ENCODE results near the gene FBXO3. TPM values are rescaled to one million over a fixed set of nuclear protein-coding genes. Genes with fewer than 3 reads are reported as not detected.

Gene FBXO3
- total RNA-seq, 1 experiment from 2014 or later: 29.6 TPM

DNA sequence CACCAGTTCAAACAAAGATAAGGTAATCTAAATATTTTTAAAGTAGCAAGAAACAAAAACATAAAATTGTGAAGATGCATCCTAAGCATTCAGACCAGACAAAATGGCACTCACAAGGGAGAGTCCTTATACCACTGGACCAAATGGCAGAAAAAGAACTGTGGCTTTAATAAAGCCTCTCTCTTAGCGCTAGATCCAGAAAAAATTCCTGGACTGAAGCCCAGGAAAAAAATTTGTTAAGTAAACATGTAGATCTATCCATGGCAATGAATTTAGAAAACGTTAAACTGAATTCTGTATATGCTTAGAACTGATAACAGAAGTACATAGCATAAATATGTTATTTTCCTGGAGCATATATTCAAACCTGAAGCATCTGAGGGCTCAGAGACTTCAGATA, 26.3 kb downstream of the FBXO3 start:
- Mint-ChIP-seq H3K4me3 (ENCODE audit: unreplicated experiment) (no peak overlapping the region), H3K27me3 (ENCODE audit: insufficient read depth, unreplicated experiment) (no peaks in the 10 kb centered on the region), H3K4me1 (ENCODE audit: low read depth, unreplicated experiment) (peaks cover 6% of the 10 kb centered on the region), H3K9me3 (ENCODE audit: unreplicated experiment) (no peaks in the 10 kb centered on the region), H3K27ac (ENCODE audit: unreplicated experiment) (no peak overlapping the region), H3K36me3 (ENCODE audit: insufficient read depth, unreplicated experiment) (no peaks in the 10 kb centered on the region)
- intact Hi-C loops (cut with micrococcal nuclease; ENCODE audit: unreplicated experiment): no loop called here
- Histone ChIP-seq H3K36me3 (ENCODE audit: control insufficient read depth, insufficient read depth, low read length) (peaks cover 3% of the 10 kb centered on the region; the same call in 1 of the 2 replicates), H3K4me3 (ENCODE audit: low read depth, low read length) (no peak overlapping the region), H3K27me3 (replicated peaks; ENCODE audit: control insufficient read depth, insufficient read depth, low read length) (no peaks in the 10 kb centered on the region), H3K4me1 (no peaks in the 10 kb centered on the region), H3K9me3 (no peaks in the 10 kb centered on the region)
- ChIA-PET POLR2A (no interaction called here), CTCF (no interaction called here)
- TF ChIP-seq, protein P1, sequence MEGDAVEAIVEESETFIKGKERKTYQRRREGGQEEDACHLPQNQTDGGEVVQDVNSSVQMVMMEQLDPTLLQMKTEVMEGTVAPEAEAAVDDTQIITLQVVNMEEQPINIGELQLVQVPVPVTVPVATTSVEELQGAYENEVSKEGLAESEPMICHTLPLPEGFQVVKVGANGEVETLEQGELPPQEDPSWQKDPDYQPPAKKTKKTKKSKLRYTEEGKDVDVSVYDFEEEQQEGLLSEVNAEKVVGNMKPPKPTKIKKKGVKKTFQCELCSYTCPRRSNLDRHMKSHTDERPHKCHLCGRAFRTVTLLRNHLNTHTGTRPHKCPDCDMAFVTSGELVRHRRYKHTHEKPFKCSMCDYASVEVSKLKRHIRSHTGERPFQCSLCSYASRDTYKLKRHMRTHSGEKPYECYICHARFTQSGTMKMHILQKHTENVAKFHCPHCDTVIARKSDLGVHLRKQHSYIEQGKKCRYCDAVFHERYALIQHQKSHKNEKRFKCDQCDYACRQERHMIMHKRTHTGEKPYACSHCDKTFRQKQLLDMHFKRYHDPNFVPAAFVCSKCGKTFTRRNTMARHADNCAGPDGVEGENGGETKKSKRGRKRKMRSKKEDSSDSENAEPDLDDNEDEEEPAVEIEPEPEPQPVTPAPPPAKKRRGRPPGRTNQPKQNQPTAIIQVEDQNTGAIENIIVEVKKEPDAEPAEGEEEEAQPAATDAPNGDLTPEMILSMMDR (IDR thresholded peaks at IDR 0.05; ENCODE audit: insufficient read depth in 1 of 2, low read depth in 1 of 2, low read length in 1 of 2, severe bottlenecking in 1 of 2, unreplicated experiment in 1 of 2): no peak
- no TSS peak for BruUV-seq (replicated peaks)
- DNase-seq: no peak

DNA sequence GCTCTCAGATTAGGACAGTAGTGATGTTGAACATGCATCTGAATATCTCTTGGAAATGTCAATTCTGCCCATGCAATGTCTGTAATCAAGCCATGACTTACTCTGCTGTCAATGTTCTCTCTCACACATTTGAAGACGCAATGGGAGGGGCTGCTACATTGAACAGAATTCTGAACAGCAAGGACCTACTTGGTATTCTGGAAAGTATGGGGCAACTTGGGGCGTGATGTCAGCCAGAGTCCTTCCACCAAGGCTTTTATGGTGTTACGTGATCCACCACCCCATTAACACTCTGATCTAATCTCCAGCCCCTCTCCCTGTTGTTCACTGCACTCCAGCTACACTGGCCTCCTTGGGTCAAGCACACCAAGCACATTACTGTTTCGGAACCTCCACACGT, 31.0 kb downstream of the FBXO3 start:
- H3K27ac Mint-ChIP-seq (ENCODE audit: unreplicated experiment): no peak overlapping the region
- no peak overlapping the region for H3K4me3 Mint-ChIP-seq (ENCODE audit: unreplicated experiment)

DNA sequence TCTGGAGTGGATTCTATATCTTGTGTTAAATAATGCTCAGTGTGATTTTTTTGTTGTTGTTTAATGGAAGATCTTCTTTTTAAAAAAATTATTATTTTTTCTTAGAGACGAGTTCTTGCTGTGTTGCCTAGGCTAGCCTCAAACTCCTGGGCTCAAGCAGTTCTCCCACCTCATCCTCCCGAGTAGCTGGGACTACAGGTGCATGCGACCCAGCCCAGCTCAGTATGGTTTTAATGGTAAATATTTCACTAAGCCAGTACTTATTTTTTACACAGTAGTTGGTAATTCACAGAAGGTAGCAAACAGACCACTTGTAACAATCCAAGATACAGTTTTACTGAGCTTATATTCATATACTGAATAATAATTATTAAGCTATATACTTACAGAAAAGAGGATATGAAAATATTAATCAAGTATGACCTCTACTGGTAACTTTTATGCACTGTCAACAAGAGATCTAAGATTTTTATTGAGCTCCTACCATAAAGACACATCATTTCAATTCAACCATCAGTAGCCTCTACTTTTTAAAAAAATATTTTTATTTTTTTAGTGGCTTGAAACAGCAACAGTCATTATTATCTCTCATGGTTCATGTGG, 32.0 kb downstream of the FBXO3 start:
- Histone ChIP-seq H3K9me3 (no peaks in the 10 kb centered on the region), H3K27me3 (replicated peaks; ENCODE audit: control insufficient read depth, insufficient read depth, low read length) (no peaks in the 10 kb centered on the region), H3K36me3 (ENCODE audit: control insufficient read depth, insufficient read depth, low read length) (peaks cover 3% of the 10 kb centered on the region; the same call in 1 of the 2 replicates), H3K4me1 (peaks cover under 1% of the 10 kb centered on the region), H3K4me3 (ENCODE audit: low read depth, low read length) (no peak overlapping the region)
- H3K27me3 Mint-ChIP-seq (ENCODE audit: insufficient read depth, unreplicated experiment): no peaks in the 10 kb centered on the region
- no TSS peak for BruUV-seq (replicated peaks)
- ChIA-PET CTCF (interaction anchor here (0.6 to 1.7 kb wide), 11 partner anchors 24 to 380 kb away, joined by 3 to 37 read pairs (median 5); partner anchors contain the start of gene C11orf91), POLR2A (no interaction called here)
- no peak overlapping the region for H3K27ac Mint-ChIP-seq (ENCODE audit: unreplicated experiment)
- H3K4me3 Mint-ChIP-seq (ENCODE audit: unreplicated experiment): no peak overlapping the region
- peaks cover 12% of the 10 kb centered on the region for H3K4me1 Mint-ChIP-seq (ENCODE audit: low read depth, unreplicated experiment)
- TF ChIP-seq, protein P1 (IDR thresholded peaks at IDR 0.05; ENCODE audit: insufficient read depth in 1 of 2, low read depth in 1 of 2, low read length in 1 of 2, severe bottlenecking in 1 of 2, unreplicated experiment in 1 of 2): peak; percentile 16 to 41
- no peak for DNase-seq
- H3K36me3 Mint-ChIP-seq (ENCODE audit: insufficient read depth, unreplicated experiment): no peaks in the 10 kb centered on the region
- no peaks in the 10 kb centered on the region for H3K9me3 Mint-ChIP-seq (ENCODE audit: unreplicated experiment)
- intact Hi-C loops (cut with micrococcal nuclease; ENCODE audit: unreplicated experiment): loop anchor here (2.0 kb wide), 1 partner anchor 200 kb away; no protein-coding TSS in a partner anchor

More for the DNA sequence above, 31.0 kb downstream of the FBXO3 start:
- ChIA-PET CTCF (interaction anchor here (1.2 to 1.7 kb wide), 2 partner anchors 27 to 86 kb away, joined by 3 to 37 read pairs; no protein-coding TSS in a partner anchor), POLR2A (no interaction called here)
- H3K27me3 ChIP-seq (replicated peaks; ENCODE audit: control insufficient read depth, insufficient read depth, low read length): no peaks in the 10 kb centered on the region
- H3K9me3 Mint-ChIP-seq (ENCODE audit: unreplicated experiment): no peaks in the 10 kb centered on the region
- DNase-seq: no peak
- H3K4me1 ChIP-seq: no peaks in the 10 kb centered on the region
- peaks cover 6% of the 10 kb centered on the region for H3K4me1 Mint-ChIP-seq (ENCODE audit: low read depth, unreplicated experiment)
- intact Hi-C loops (cut with micrococcal nuclease; ENCODE audit: unreplicated experiment): loop anchor here (2.0 kb wide), 1 partner anchor 200 kb away; no protein-coding TSS in a partner anchor
- H3K4me3 ChIP-seq (ENCODE audit: low read depth, low read length): no peak overlapping the region
- no peaks in the 10 kb centered on the region for H3K36me3 Mint-ChIP-seq (ENCODE audit: insufficient read depth, unreplicated experiment)
- peaks cover 3% of the 10 kb centered on the region; the same call in 1 of the 2 replicates for H3K36me3 ChIP-seq (ENCODE audit: control insufficient read depth, insufficient read depth, low read length)
- H3K27me3 Mint-ChIP-seq (ENCODE audit: insufficient read depth, unreplicated experiment): no peaks in the 10 kb centered on the region
- BruUV-seq (replicated peaks): no TSS peak
- H3K9me3 ChIP-seq: no peaks in the 10 kb centered on the region
- TF ChIP-seq, protein P1 (IDR thresholded peaks at IDR 0.05; ENCODE audit: insufficient read depth in 1 of 2, low read depth in 1 of 2, low read length in 1 of 2, severe bottlenecking in 1 of 2, unreplicated experiment in 1 of 2): no peak
